Activated gamma-delta T cell treated with Interleukin-2 at 50 U/mL for 16 hours (primary cell): ENCODE data around the gene LRP6.

Source experiments
- DNase-seq: peaks from one replicate; pipeline ENCODE4 v3.0.0-alpha.2; 2020

The LRP6 gene

DNA sequence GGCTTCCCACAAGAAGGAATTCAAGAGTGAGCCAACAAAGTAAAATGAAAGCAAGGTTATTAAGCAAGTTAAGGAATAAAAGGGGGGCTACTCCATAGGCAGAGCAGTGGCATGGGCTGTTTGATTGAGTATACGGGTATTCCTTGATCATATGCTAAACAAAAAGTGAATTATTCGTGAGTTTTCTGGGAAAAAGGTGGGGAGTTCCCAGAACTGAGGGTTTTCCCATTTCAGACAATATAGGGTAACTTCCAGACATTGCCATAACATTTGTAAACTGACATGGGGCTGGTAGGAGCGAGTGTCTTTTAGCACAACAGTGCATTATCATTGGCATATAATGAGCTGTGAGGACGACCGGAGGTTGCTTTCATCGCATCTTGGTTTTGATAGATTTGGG is 198.1 kb downstream of the LRP6 start:
- DNase-seq, result no peak
